OCI-M2 (cell line): ENCODE measurements around the gene AMDHD2.
"Not testable (repeated sequence)": the region's sequence is repeated elsewhere in the genome, so short reads cannot be mapped to it uniquely, and the experiment has no call there.

Source experiments
- DNase-seq: peaks from one replicate; lab custom pipeline; 2025; ENCODE audit not compliant: unreplicated experiment; lab: John Stamatoyannopoulos, UW

AMDHD2 gene

GRCh38 chr16:2531696-2532493 lies 11.7 kb downstream of the AMDHD2 start:
- no peak for DNase-seq

DNA sequence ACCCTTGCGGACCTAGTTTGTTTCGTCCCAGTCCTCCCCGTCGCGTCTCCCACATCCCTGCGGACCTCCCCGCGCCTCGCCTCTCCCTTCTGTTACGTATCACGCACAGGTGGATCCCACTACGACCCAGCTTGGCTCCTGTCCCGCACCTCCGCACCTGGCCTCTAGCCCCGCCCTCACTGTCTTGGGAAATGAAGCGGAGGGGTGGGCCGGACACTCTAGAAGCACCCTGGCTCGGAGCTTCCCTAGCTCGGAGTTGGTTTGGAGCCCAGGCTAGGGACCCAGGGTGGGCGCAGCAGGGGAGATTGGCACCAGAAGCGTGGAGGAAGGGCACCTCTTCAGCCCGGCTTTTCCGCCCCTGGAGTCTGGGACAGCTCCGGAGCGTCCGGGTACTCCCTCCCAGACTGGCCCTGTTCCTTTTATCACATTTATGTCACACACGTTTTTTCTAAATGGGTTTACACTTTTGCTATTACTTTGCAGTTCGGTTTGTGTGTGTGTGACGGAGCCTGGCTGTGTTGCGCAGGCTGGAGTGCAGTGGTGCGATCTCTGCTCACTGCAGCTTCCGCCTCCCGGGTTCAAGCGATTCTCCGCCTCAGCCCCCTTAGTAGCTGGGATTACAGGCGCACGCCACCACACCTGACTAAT lies 12.4 kb downstream of the AMDHD2 start:
- DNase-seq = no peak

DNA sequence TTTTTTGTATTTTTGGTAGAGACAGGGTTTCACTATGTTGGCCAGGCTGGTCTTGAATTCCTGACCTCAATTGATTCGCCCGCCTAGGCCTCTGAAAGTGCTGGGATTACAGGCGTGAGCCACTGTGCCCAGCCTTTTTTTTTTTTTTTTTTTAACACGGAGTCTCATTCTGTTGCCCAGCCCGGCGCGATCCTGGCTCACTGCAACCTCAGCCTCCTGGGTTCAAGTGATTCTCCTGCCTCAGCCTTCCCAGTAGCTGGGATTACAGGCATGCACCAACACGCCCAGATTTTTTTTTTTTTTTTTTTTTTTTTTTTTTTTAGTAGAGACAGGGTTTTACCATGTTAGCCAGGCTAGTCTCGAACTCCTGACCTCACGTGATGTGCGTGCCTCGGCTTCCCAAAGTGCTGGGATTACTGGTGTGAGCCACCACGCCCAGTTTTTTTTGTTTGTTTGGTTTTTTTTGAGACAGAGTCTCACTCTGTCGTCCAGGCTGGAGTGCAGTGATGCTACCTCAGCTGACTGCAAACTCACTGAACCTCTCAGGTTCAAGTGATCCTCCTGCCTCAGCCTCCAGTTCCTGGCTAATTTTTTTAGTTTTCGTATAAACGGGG lies 13.1 kb downstream of the AMDHD2 start:
- not testable (repeated sequence) for DNase-seq

DNA sequence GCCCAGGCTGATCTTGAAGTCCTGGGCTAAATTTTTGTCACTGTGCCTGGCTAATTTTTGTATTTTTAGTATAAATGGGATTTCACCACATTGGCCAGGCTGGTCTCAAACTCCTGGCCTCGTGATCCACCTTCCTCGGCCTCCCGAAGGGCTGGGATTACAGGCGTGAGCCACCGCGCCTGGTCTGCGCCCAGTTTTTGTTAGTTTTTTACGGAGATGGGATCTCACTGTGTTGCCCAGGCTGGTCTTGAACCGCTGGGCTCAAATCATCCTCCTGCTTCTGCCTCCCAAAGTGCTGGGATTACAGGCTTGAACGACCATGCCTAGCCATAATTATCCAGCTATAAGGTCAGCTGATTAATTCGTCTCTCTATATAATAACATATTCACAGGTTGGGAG lies 13.7 kb downstream of the AMDHD2 start:
- DNase-seq = no peak

- not testable (repeated sequence) for DNase-seq
Measured at GRCh38 chr16:2534335-2534734, 14.2 kb downstream of the AMDHD2 start.

GRCh38 chr16:2535625-2536013 lies 15.4 kb downstream of the AMDHD2 start:
- no peak for DNase-seq

DNA sequence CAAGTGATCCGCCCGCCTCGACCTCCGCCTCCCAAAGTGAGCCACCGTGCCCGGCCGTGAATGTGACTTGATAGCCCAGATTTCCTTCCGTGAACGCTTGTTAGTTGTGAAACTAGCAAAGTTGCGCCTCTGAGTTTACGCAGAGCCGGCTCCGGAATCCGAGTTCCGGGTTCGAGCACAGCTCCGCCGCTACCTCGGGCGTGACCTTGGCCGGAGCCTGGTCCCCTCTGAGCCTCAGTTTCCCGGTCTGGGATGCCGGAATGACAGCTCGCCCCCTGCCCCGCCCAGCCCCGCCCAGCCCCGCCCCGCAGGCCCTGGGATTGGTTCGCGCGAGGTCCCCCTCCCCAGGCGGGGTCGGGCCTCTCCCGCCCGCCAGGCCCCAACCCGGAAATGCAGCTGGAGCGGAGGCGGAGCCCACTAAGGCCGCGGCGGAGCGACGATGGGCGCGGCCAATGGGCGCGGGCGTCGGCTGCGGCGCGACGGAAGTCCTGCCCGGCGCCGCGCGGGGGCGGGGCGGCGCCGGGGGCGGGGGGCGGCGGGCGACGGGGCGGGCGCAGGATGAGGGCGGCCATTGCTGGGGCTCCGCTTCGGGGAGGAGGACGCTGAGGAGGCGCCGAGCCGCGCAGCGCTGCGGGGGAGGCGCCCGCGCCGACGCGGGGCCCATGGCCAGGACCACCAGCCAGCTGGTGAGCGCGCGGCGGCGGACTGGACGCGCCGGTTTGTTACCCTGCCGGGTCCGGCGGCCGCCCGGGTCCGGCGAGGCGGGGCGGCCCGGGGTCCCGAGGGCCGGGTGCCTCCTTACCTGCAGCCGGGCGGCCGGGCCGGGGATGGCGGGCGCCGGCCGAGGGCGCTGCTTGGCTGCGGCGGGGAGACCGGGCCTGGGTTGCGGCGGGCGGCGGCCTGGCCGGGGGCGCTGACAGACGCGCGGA lies 17.5 kb downstream of the AMDHD2 start, which contains the start of gene PDPK1:
Gene PDPK1 (plus strand): TSS at position 571 of the 929 bp plus-strand sequence. CDS start 92 bp downstream, at position 663.
- DNase-seq = no peak

DNA sequence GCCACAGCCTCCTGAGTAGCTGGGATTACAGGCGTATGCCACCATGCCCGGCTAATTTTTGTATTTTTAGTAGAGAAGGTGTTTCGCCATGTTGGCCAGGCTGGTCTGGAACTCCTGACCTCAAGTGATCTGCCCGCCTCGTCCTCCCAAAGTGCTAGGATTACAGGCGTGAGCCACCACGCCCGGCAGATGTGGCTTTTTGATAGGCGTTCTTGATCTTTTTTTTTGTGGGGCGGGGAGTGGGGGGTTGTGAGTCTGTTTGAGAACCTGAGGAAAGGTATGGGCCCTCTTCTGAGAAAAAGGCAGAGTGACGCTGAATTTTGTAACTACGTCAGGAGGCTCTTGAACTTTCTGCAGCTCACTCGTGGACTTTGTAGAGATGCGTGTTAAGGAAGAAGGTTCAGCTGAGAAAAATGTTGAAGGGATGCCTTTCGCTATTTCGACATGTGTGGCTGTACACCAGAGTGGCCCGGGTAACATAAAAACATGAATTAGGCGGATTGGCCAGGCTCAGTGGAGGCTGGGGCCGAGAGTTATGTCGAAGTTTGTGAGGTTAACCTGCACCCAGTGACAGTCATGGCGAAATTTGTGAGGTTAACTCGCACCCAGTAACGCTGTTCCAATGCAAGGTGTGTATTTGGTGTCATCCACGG lies 19.1 kb downstream of the AMDHD2 start:
- not testable (repeated sequence) for DNase-seq

DNA sequence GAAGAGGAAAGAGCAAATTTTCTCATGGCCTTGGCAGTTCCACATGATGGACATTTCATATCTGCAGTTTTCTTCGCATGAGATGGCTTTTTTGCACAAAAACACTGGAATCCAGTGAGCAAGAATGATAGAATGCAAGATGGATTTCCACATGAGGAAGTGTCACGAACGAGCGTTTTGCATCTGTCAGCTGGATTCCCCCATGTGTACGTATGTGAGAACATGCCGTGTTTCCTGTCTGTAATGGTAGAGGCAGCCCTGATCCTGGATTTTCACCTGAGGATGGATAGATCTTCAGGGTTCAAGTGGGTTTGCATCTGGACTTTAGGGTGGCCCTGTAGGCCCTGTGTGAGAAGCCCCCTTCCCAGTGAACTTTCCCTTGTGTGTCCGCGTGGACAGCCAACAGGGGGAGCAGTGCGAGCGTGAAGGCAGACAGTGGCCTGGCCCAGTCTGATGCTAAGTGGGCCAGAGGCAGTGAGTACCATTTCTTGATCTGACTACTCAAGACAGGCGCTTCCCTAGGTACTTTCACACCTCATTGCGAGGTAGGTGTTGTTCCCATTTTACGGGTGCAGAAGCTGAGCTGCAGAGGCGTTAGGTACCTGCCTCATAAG lies 19.8 kb downstream of the AMDHD2 start:
- not testable (repeated sequence) for DNase-seq

DNA sequence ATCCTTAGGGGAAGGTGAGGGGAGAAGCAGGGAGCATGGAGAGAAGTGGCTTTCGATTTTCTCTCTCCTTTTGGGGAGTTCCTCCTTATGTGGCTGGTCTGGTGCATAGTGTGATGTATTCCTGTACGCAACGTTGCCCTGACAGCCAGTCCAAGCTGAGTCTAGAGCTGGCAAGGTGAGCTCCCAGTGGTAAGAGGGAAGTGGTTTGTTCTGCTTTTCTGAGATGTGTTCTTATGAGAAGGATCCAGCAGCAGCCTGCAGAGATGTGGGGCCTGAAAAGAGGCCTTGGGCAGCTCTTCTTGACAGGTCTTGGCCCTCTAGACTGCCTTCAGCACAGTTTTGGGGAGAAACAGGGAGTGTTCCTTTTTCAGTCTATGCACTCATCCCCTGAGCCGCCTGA lies 20.7 kb downstream of the AMDHD2 start:
- DNase-seq = not testable (repeated sequence)

- DNase-seq = not testable (repeated sequence)
Measured at GRCh38 chr16:2541409-2541808, 21.2 kb downstream of the AMDHD2 start.

GRCh38 chr16:2543771-2544170 lies 23.6 kb downstream of the AMDHD2 start:
- not testable (repeated sequence) for DNase-seq

DNA sequence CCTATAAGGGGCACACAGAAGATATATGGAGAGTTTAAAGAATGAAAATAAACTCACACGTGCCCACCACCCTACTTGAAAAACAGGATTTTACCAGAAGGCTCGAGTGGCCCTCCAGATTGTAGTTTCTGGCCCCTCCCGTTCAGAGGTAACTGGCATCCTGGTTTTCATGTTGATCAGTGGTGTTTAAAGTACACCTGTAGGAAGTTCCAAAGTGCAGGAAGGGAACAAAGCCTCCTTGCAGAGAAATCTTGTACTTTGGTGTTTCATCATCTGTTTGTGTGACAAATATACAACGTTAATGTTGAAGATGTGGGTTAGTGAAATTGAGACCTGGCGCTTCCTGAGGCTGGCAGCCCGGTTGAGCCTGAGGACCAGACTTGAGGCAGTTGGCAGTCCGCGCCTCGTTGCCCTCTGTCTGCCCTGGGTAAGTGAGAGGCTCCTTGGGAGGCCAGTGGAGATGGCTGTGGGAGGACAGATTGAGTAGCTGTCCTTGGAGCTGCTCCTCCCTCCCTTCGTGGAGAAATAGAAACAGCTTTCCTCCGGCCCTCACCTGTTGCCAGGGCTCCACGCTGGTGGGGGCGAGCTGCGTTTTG lies 30.2 kb downstream of the AMDHD2 start:
- DNase-seq = not testable (repeated sequence)

DNA sequence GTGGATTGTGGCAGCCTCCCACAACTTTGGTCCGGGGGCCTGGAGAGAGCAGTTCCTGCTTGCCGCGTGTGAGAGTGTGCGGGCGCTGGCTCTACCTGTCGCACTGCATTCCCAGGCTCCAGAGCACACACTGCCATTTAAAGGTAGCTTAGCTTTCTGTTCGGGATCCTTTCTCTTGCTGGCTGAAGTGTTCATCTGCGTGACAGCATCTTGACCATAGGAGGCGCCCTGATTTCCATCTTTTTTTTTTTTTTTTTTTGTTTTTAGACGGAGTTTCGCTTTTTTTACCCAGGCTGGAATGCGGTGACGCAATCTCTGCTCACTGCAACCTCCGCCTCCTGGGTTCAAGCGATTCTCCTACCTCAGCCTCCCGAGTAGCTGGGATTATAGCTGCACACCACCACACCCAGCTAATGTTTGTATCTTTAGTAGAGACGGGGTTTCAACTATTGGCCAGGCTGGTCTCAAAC lies 31.3 kb downstream of the AMDHD2 start:
- not testable (repeated sequence) for DNase-seq

DNA sequence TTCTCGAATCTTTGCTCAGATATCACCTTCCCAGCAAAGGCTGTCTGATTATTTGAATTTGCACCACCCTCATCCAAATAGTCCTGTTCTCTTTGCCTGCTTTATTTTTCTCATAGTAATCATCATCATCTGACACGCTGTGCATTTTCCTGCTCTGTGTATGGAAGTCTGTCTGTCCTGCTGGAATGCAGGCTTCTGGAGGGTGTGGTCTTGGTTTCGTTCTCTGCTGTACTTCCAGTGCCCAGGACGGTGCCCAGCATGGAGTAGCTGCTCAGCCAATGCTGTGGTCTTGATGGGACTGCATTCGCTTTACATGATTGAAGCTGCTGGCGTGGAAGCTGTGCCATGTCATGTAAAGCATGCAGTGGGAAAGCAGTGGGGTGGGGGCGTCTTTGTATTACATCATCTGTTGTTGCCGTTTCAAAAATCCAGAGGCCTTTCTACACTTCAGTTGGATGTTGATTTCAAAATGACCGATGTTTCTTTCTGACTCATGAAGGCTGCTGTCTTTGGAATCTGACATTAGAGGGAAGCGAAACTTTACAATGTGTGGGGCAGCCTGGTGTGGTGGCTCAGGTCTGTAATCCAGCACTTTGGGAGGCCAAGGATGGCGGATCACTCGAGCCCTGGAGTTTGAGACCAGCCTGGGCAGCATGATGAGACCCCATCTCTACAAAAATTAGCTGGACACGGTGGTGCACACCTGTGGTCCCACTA lies 34.7 kb downstream of the AMDHD2 start:
- DNase-seq = not testable (repeated sequence)

DNA sequence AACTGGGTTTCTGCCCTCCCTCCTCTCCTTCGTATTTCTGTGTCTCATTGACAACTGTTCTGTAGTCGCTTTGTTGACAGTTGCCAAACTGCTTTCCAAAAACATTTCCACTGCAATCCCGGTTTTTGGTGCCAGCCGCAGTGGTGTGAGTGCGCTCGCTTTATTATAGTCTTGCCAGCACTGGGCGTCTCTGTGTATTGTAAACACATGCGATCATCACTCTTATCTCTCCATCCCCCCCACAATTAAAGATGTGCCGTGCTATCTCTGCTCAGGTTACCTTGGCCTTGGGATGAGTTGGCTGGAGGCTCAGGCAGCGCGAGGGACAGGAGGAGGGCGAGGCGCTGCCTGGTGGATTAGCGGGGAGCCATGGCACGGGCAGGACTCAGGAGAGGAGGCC lies 37.0 kb downstream of the AMDHD2 start:
- not testable (repeated sequence) for DNase-seq

DNA sequence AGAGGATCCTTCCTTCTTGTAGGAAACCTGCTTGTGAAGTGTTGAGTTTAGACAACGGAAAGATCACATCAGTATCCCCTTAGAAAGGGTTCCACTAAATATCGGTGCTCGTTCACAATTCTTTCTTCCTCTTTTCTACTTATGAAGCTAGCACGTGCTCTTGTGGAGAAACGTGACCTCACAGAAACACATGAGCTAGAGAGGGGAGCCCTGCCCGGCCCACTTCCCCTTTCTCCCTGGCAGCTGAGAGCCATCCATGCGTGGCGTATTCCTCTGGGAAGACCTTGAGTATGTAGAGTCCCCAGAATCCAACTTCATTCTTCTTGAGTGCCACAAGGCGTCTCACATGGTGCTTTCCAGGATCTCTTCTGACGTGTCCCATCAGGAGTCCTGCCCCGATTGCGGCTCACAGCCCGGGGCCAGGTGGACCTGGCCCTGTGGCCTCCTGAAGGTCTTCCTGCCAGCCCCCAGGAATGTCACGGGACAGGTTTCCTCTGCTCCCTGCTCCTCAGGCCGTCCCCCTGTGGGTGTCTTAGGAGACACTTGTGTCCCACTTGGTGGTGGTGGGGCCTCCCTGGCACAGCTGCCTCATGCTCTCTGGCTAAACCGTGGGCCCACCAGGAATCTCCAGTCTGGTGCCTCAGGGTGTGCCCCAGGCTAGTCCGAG lies 40.1 kb downstream of the AMDHD2 start:
- DNase-seq = not testable (repeated sequence)

DNA sequence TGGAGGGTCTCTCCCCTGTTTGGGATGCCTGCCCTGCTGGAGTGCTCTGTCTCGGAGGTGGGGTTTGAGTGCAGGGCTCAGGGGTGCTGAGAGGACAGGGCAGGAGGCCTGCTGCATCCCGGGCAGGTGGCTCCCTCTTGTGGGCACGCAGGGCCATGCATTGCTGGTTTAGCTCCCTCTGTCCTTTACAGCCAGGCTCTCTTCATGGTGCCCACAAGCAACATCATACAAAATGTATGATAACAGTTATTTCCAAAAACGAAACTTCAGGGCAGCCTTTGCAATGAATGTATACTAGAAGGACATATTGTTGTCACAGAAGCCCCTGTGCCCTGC lies 40.6 kb downstream of the AMDHD2 start:
- DNase-seq = not testable (repeated sequence)
